Neural cell (in vitro differentiated cells): ENCODE results near the gene NUP42. TPM values are rescaled to one million over a fixed set of nuclear protein-coding genes. Genes with fewer than 3 reads are reported as not detected.

Source experiments
- H2AFZ ChIP-seq: fragments of 200-600, 300-800 bp; sonication (generic), shearing (Covaris generic); 2 replicates; pipeline ENCODE4 v1.6.0; 2014; ENCODE audit warnings: low read depth, mild to moderate bottlenecking, antibody characterized with exemption, low read length, moderate library complexity
- H3F3A ChIP-seq: fragments of 200-600 bp; shearing (Covaris generic); 2 replicates; pipeline ENCODE4 v1.6.1; 2016; ENCODE audit warnings: mild to moderate bottlenecking, moderate library complexity, mixed read lengths, antibody characterized with exemption, low read length; ENCODE audit not compliant: insufficient read depth, poor library complexity, severe bottlenecking
- H3K27ac ChIP-seq: fragments of 200-600, 300-800 bp; sonication (generic), shearing (Covaris generic); 2 replicates; pipeline ENCODE4 v1.5.1; 2014; ENCODE audit warnings: mild to moderate bottlenecking, low read length, moderate library complexity
- H3K27me3 ChIP-seq: fragments of 300-800, 200-600 bp; sonication (generic), shearing (Covaris generic); 2 replicates; pipeline ENCODE4 v1.6.0; 2014; ENCODE audit warnings: mild to moderate bottlenecking, low read depth, low read length, moderate library complexity; ENCODE audit not compliant: insufficient read depth
- H3K36me3 ChIP-seq: fragments of 300-800, 200-600 bp; sonication (generic), shearing (Covaris generic); 2 replicates; pipeline ENCODE4 v1.5.1; 2014; ENCODE audit warnings: mild to moderate bottlenecking, antibody characterized with exemption, low read length, moderate library complexity; ENCODE audit not compliant: insufficient read depth
- H3K4me2 ChIP-seq: fragments of 300-800, 200-600 bp; sonication (generic), shearing (Covaris generic); 2 replicates; pipeline ENCODE4 v1.6.0; 2014; ENCODE audit warnings: mild to moderate bottlenecking, low read length
- H3K4me3 ChIP-seq: fragments of 300-800, 200-600 bp; sonication (generic), shearing (Covaris generic); 2 replicates; pipeline ENCODE4 v1.5.1; 2014; ENCODE audit warnings: mild to moderate bottlenecking, low read length, moderate library complexity
- H3K79me2 ChIP-seq: fragments of 200-600 bp; shearing (Covaris generic); replicated peaks from 2 replicates; pipeline ENCODE4 v1.6.0; 2014; ENCODE audit warnings: mild to moderate bottlenecking, low read length, moderate library complexity; ENCODE audit not compliant: insufficient read depth
- H3K9ac ChIP-seq: fragments of 300-800, 200-600 bp; sonication (generic), shearing (Covaris generic); 2 replicates; pipeline ENCODE4 v1.6.1; 2016; ENCODE audit warnings: mild to moderate bottlenecking, low read length, mixed read lengths
- H3K9me2 ChIP-seq: fragments of 200-600 bp; shearing (Covaris generic); 2 replicates; pipeline ENCODE4 v1.6.1; 2016; ENCODE audit warnings: mild to moderate bottlenecking, low read length, mixed read lengths; ENCODE audit not compliant: insufficient read depth
- H3K9me3 ChIP-seq: fragments of 200-600, 300-800 bp; sonication (generic), shearing (Covaris generic); 2 replicates; pipeline ENCODE4 v1.6.1; 2016; ENCODE audit warnings: mild to moderate bottlenecking, mixed run types, low read length, moderate library complexity, mixed read lengths
- H4K20me1 ChIP-seq: fragments of 200-600 bp; shearing (Covaris generic); 2 replicates; pipeline ENCODE4 v1.6.1; 2016; ENCODE audit warnings: mild to moderate bottlenecking, mixed run types; ENCODE audit not compliant: insufficient read depth
- EP300 ChIP-seq: fragments of 450-650 bp; conservative IDR thresholded peaks from 2 replicates; pipeline ENCODE4 v1.6.1; 2014; ENCODE audit warnings: antibody characterized with exemption, mild to moderate bottlenecking, moderate library complexity; ENCODE audit not compliant: poor library complexity, severe bottlenecking
- EZH2 ChIP-seq: fragments of 200-600, 300-800 bp; shearing (Covaris generic), sonication (generic); IDR thresholded peaks from 2 replicates; pipeline ENCODE4 v1.6.1; 2014; ENCODE audit warnings: antibody characterized with exemption, low read length, borderline replicate concordance, mild to moderate bottlenecking; ENCODE audit not compliant: insufficient read depth, poor library complexity, severe bottlenecking
- MXI1 ChIP-seq: fragments of 450-650 bp; conservative IDR thresholded peaks from 2 replicates; pipeline ENCODE4 v1.6.1; 2014; ENCODE audit warnings: antibody characterized with exemption, mild to moderate bottlenecking; ENCODE audit not compliant: poor library complexity, severe bottlenecking
- POLR2AphosphoS5 ChIP-seq: IDR thresholded peaks from 2 replicates; pipeline ENCODE4 v1.6.1; 2012
- RAD21 ChIP-seq: fragments of 450-650 bp; conservative IDR thresholded peaks from 2 replicates; pipeline ENCODE4 v1.6.1; 2014; ENCODE audit warnings: antibody characterized with exemption, mild to moderate bottlenecking, moderate library complexity
- SMC3 ChIP-seq: fragments of 450-650 bp; conservative IDR thresholded peaks from 2 replicates; pipeline ENCODE4 v1.6.1; 2014; ENCODE audit warnings: antibody characterized with exemption, mild to moderate bottlenecking, moderate library complexity; ENCODE audit not compliant: poor library complexity
- TAF1 ChIP-seq: IDR thresholded peaks from 2 replicates; pipeline ENCODE4 v1.6.1; 2012; ENCODE audit warnings: low read depth
- polyA plus RNA-seq: library from polyadenylated mRNA; depleted of rRNA; stranded (reverse); fragments of >200 nt; gene quantifications from 2 replicates; pipeline ENCODE4 v1.2.3, GENCODE V29; 2014
- TF ChIP-seq, protein P1 (sequence below): fragments of 450-650 bp; IDR thresholded peaks from 2 replicates; pipeline ENCODE4 v1.5.1; 2014; ENCODE audit warnings: antibody characterized with exemption, mild to moderate bottlenecking, moderate library complexity; ENCODE audit not compliant: poor library complexity, severe bottlenecking
- TF ChIP-seq, protein P2 (sequence below): IDR thresholded peaks from 2 replicates; pipeline ENCODE4 v1.6.1; 2012; ENCODE audit warnings: borderline replicate concordance

Gene NUP42
- polyA plus RNA-seq, 1 donor from 2014 or later, result 106 TPM

DNA sequence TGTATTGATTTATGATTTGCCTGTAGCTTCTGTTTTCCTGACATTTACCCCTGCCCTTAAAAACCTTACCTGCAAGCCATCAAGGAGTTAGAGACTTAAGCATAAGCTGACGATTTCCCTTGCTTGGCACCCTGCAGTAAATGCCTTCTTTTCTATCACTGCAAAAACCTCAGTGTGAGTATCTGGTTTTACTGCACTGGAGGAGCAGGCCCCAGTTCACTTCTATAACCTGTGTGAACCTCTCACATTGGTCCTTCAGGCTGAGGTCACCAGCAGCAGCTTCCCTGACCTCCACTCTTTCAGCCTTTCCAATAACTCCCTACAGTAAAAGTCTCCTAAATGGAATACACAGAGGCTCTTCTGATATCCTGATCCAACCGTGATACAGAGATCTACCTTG, 30.5 kb downstream of the NUP42 start:
- Histone ChIP-seq H3K9ac (no peak overlapping the region), H3F3A (no peaks in the 10 kb centered on the region), H2AFZ (no peak overlapping the region), H3K4me2 (no peak overlapping the region), H4K20me1 (no peaks in the 10 kb centered on the region), H3K9me3 (no peaks in the 10 kb centered on the region), H3K79me2 (no peaks in the 10 kb centered on the region), H3K36me3 (no peaks in the 10 kb centered on the region), H3K27me3 (no peaks in the 10 kb centered on the region), H3K4me3 (no peak overlapping the region), H3K9me2 (no peaks in the 10 kb centered on the region), H3K27ac (no peak overlapping the region)
- no peak for TF ChIP-seq EP300

DNA sequence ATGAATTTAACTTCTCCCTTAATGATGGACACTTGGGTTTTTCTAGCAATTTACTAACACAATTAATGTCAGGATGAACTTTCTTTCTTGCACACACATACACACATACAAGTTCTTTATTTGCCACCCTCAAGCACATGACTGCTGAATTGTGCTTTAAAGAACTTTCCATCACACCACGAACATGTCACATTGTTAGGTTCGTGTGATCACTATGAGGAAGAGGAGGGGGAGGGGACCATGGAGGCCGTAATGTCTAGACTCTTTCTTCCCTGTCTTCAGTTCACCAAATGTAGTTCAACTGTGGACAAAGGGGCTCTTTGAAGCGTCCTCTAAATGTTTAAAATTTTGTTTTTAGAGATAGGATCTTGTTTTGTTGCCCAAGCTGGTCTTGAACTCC, 31.0 kb downstream of the NUP42 start:
- Histone ChIP-seq H3K4me3 (no peak overlapping the region), H3K4me2 (no peak overlapping the region), H3K36me3 (no peaks in the 10 kb centered on the region), H3K27me3 (no peaks in the 10 kb centered on the region), H2AFZ (no peak overlapping the region), H3K79me2 (no peaks in the 10 kb centered on the region), H3K27ac (no peak overlapping the region), H3K9me2 (no peaks in the 10 kb centered on the region), H3K9me3 (no peaks in the 10 kb centered on the region), H4K20me1 (no peaks in the 10 kb centered on the region), H3F3A (no peaks in the 10 kb centered on the region), H3K9ac (no peak overlapping the region)
- TF ChIP-seq TAF1 (no peak), POLR2AphosphoS5 (no peak), EP300 (no peak), RAD21 (no peak), SMC3 (no peak), EZH2 (no peak), MXI1 (no peak)
- TF ChIP-seq, protein P1, sequence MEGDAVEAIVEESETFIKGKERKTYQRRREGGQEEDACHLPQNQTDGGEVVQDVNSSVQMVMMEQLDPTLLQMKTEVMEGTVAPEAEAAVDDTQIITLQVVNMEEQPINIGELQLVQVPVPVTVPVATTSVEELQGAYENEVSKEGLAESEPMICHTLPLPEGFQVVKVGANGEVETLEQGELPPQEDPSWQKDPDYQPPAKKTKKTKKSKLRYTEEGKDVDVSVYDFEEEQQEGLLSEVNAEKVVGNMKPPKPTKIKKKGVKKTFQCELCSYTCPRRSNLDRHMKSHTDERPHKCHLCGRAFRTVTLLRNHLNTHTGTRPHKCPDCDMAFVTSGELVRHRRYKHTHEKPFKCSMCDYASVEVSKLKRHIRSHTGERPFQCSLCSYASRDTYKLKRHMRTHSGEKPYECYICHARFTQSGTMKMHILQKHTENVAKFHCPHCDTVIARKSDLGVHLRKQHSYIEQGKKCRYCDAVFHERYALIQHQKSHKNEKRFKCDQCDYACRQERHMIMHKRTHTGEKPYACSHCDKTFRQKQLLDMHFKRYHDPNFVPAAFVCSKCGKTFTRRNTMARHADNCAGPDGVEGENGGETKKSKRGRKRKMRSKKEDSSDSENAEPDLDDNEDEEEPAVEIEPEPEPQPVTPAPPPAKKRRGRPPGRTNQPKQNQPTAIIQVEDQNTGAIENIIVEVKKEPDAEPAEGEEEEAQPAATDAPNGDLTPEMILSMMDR, result no peak
- TF ChIP-seq, protein P2, sequence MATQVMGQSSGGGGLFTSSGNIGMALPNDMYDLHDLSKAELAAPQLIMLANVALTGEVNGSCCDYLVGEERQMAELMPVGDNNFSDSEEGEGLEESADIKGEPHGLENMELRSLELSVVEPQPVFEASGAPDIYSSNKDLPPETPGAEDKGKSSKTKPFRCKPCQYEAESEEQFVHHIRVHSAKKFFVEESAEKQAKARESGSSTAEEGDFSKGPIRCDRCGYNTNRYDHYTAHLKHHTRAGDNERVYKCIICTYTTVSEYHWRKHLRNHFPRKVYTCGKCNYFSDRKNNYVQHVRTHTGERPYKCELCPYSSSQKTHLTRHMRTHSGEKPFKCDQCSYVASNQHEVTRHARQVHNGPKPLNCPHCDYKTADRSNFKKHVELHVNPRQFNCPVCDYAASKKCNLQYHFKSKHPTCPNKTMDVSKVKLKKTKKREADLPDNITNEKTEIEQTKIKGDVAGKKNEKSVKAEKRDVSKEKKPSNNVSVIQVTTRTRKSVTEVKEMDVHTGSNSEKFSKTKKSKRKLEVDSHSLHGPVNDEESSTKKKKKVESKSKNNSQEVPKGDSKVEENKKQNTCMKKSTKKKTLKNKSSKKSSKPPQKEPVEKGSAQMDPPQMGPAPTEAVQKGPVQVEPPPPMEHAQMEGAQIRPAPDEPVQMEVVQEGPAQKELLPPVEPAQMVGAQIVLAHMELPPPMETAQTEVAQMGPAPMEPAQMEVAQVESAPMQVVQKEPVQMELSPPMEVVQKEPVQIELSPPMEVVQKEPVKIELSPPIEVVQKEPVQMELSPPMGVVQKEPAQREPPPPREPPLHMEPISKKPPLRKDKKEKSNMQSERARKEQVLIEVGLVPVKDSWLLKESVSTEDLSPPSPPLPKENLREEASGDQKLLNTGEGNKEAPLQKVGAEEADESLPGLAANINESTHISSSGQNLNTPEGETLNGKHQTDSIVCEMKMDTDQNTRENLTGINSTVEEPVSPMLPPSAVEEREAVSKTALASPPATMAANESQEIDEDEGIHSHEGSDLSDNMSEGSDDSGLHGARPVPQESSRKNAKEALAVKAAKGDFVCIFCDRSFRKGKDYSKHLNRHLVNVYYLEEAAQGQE, result no peak

DNA sequence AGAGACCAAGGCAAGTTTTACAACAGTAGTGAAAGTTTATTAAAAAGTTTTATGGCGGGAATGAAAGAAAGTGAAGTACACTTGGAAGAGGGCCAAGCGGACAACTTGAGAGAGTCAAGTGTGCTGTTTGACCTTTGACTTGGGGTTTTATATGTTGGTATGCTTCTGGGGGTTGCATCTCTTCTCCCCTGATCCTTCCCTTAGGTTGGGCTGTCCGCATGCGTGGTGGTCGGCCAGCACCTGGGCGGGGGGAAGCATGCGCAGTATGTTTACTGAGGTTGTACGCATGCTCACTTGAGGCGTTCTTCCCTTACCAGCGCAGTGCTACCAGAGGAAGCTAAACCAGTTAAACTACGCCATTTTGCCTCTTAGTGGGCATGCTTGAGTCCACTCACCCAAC, 31.9 kb downstream of the NUP42 start:
- Histone ChIP-seq H3K9me2 (no peaks in the 10 kb centered on the region), H3K79me2 (no peaks in the 10 kb centered on the region), H3K36me3 (no peaks in the 10 kb centered on the region), H3K27me3 (no peaks in the 10 kb centered on the region), H3K9me3 (no peaks in the 10 kb centered on the region), H3F3A (no peaks in the 10 kb centered on the region), H3K9ac (no peak overlapping the region), H3K4me3 (no peak overlapping the region), H3K4me2 (no peak overlapping the region), H4K20me1 (no peaks in the 10 kb centered on the region), H3K27ac (no peak overlapping the region), H2AFZ (no peak overlapping the region)
- TF ChIP-seq TAF1 (no peak), POLR2AphosphoS5 (no peak), SMC3 (no peak), MXI1 (no peak), EP300 (no peak), RAD21 (no peak), EZH2 (no peak)
- TF ChIP-seq, protein P2, result no peak
- TF ChIP-seq, protein P1, result no peak
